Ovary (tissue), 3 donors: ENCODE results near the gene SMCR8.

Source experiments
- POLR2A ChIP-seq: fragments of 450-650 bp; IDR thresholded peaks from one replicate; pipeline ENCODE4 v1.6.1; 2017; ENCODE audit warnings: antibody characterized with exemption, mild to moderate bottlenecking, moderate library complexity
- TF ChIP-seq, protein P1 (sequence below), 3 donors: fragments of 450-650 bp in 2 of 3; fragments of 200-600 bp in 1 of 3; IDR thresholded peaks; one replicate each; pipeline versions ENCODE4 v1.5.1 to v1.8.0; 2016 to 2022; ENCODE audit warnings: antibody characterized with exemption in 3 of 3, mild to moderate bottlenecking in 1 of 3
- donor health status: DM: no; HTN: no; CAD: no.

DNA sequence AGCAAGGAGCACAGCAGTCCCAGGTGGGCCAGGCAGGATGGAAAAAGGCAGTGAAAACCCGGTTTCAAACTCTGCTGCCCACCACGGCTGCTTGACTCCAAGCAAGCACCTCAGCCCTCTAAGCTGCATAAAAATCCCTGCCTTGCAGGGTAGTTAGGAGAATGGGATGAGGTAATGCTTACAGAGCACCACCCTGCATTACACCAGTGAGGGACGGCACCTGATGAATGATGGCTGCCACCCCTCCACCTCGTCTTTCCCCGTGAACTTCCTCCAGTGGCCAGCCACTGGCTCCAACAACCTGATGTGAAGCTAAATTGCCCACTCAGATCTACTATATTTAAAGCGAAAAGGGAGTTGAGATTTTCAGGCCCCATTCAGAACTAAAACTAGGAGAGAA is 33.3 kb upstream of the SMCR8 start:
- no peak for TF ChIP-seq POLR2A
- TF ChIP-seq, protein P1, sequence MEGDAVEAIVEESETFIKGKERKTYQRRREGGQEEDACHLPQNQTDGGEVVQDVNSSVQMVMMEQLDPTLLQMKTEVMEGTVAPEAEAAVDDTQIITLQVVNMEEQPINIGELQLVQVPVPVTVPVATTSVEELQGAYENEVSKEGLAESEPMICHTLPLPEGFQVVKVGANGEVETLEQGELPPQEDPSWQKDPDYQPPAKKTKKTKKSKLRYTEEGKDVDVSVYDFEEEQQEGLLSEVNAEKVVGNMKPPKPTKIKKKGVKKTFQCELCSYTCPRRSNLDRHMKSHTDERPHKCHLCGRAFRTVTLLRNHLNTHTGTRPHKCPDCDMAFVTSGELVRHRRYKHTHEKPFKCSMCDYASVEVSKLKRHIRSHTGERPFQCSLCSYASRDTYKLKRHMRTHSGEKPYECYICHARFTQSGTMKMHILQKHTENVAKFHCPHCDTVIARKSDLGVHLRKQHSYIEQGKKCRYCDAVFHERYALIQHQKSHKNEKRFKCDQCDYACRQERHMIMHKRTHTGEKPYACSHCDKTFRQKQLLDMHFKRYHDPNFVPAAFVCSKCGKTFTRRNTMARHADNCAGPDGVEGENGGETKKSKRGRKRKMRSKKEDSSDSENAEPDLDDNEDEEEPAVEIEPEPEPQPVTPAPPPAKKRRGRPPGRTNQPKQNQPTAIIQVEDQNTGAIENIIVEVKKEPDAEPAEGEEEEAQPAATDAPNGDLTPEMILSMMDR (IDR thresholded peaks at IDR 0.05): no peak
